ENCODE data around the gene OR10H3.

DNA sequence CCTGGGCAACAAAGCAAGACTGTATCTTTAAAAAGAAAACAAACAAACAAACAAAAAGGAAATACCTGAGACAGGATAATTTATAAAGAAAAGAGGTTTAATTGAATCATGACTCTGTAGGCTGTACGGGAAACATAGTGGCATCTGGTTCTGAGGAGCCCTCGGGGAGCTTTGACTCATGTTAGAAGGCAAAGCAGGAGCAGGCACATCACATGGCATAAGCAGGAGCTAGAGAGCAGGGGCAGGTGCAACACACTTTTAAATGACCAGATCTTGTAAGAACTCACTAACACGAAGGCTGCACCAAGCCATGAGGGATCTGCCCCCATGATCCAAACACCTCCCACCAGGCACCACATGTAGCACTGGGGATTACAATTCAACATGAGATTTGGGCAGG is 23.1 kb upstream of the OR10H3 start:
- TF ChIP-seq, protein P1, sequence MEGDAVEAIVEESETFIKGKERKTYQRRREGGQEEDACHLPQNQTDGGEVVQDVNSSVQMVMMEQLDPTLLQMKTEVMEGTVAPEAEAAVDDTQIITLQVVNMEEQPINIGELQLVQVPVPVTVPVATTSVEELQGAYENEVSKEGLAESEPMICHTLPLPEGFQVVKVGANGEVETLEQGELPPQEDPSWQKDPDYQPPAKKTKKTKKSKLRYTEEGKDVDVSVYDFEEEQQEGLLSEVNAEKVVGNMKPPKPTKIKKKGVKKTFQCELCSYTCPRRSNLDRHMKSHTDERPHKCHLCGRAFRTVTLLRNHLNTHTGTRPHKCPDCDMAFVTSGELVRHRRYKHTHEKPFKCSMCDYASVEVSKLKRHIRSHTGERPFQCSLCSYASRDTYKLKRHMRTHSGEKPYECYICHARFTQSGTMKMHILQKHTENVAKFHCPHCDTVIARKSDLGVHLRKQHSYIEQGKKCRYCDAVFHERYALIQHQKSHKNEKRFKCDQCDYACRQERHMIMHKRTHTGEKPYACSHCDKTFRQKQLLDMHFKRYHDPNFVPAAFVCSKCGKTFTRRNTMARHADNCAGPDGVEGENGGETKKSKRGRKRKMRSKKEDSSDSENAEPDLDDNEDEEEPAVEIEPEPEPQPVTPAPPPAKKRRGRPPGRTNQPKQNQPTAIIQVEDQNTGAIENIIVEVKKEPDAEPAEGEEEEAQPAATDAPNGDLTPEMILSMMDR (IDR thresholded peaks at IDR 0.05 in 4 of 5, conservative IDR thresholded peaks at IDR 0.05 in 1 of 5), result no peak
- TF ChIP-seq POLR2A (IDR thresholded peaks at IDR 0.05), result no peak

Data from gastrocnemius medialis (tissue), 4 donors.